ENCODE results near the gene BCL11A.

The BCL11A gene

GRCh38 chr2:60523963-60524362 is 29.5 kb downstream of the BCL11A start:
- no peak for DNase-seq

- no peak for DNase-seq
Observed at GRCh38 chr2:60522462-60522861, 31.0 kb downstream of the BCL11A start.

- no peak for DNase-seq
Observed at GRCh38 chr2:60521626-60522025, 31.8 kb downstream of the BCL11A start.

GRCh38 chr2:60520917-60521539 is 32.4 kb downstream of the BCL11A start:
- DNase-seq: no peak

GRCh38 chr2:60520151-60520876 is 33.1 kb downstream of the BCL11A start:
- no peak for DNase-seq

GRCh38 chr2:60519231-60519863 is 34.1 kb downstream of the BCL11A start:
- DNase-seq: no peak

GRCh38 chr2:60518567-60518966 is 34.9 kb downstream of the BCL11A start:
- DNase-seq: no peak

GRCh38 chr2:60517446-60517845 is 36.0 kb downstream of the BCL11A start:
- DNase-seq: no peak

- DNase-seq: no peak
Observed at GRCh38 chr2:60516826-60517225, 36.6 kb downstream of the BCL11A start.

- DNase-seq: no peak
Observed at GRCh38 chr2:60516383-60516811, 37.1 kb downstream of the BCL11A start.

GRCh38 chr2:60515721-60516226 is 37.7 kb downstream of the BCL11A start:
- DNase-seq: no peak

- DNase-seq: no peak
Observed at GRCh38 chr2:60513996-60514395, 39.5 kb downstream of the BCL11A start.

GRCh38 chr2:60513191-60513590 is 40.3 kb downstream of the BCL11A start:
- no peak for DNase-seq

GRCh38 chr2:60512641-60513040 is 40.8 kb downstream of the BCL11A start:
- no peak for DNase-seq

GRCh38 chr2:60512062-60512622 is 41.3 kb downstream of the BCL11A start:
- no peak for DNase-seq

GRCh38 chr2:60510713-60511112 is 42.7 kb downstream of the BCL11A start:
- DNase-seq: no peak

GRCh38 chr2:60509066-60509465 is 44.4 kb downstream of the BCL11A start:
- no peak for DNase-seq

- DNase-seq: no peak
Observed at GRCh38 chr2:60508339-60508917, 45.0 kb downstream of the BCL11A start.

- no peak for DNase-seq
Observed at GRCh38 chr2:60507211-60507965, 46.1 kb downstream of the BCL11A start.

GRCh38 chr2:60505880-60506260 is 47.6 kb downstream of the BCL11A start:
- no peak for DNase-seq

GRCh38 chr2:60505240-60505879 is 48.1 kb downstream of the BCL11A start:
- DNase-seq: no peak

GRCh38 chr2:60504049-60504448 is 49.4 kb downstream of the BCL11A start:
- no peak for DNase-seq

Data from NCI-H1930 (cell line).